GM19452 (cell line): ENCODE results near the gene RIN2.
"Not testable (repeated sequence)": the region's sequence is repeated elsewhere in the genome, so short reads cannot be mapped to it uniquely, and the experiment has no call there.

Source experiments
- ATAC-seq: cut with Tn5 transposase; IDR thresholded peaks from one replicate; pipeline ENCODE4 v1.9.1; 2021; ENCODE audit not compliant: unreplicated experiment

RIN2 gene

DNA sequence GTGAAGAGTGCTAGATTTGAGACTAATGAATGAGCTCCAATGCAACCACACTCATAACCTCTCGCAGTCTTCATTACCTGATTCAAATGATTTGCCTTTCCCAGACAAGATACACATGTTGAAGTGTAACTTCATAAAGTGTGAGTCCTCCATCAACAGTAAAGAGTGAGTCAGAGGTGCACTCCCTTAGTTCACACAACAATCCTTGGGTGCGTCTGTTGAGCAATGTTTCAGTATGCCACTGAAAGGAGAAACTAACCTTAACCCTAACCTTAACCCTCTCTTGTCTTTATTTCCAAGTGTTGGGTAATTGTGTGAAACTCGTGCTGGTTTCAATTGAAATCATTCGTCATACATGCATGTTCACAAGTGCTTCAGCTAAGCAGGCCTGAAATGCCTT lies 21.0 kb upstream of the RIN2 start:
- ATAC-seq: no peak

DNA sequence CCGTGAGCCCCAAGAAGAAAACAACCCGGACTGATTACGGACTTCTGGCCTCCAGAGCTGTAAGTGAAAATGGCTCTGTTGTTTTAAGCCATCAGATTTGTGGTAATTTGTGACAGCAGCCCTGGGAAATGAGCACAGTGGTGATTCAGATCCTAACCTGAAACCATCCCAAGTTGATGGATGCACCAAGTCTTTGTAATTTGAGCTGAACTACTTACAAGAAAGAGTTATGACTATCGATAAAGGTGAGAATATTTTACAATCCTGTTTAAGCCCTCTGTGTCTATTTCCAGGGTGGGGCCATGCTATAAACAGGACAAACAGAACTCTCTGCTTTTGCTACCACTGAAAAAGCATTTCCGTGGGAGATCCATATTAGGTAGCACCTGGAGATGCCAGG lies 19.1 kb upstream of the RIN2 start:
- ATAC-seq: no peak

DNA sequence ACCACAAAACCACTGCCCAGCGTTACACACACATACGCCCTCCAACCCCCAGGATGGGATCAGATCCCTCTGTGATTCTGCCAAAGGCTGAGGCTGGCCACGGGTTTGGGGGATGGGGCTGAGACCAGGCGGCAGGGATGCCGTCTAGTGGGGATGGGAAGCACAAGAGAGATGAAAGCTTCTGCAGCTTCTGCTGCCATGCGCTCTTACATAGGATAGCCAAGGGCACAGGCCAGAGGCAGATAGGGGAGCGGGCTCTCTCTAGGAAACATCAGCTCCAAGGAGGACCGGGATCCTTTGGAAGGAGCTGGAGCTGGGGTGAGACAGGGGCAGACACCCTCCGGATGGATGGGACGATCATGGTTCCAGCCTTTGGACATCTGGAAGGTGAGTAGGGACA lies 18.7 kb upstream of the RIN2 start:
- no peak for ATAC-seq

DNA sequence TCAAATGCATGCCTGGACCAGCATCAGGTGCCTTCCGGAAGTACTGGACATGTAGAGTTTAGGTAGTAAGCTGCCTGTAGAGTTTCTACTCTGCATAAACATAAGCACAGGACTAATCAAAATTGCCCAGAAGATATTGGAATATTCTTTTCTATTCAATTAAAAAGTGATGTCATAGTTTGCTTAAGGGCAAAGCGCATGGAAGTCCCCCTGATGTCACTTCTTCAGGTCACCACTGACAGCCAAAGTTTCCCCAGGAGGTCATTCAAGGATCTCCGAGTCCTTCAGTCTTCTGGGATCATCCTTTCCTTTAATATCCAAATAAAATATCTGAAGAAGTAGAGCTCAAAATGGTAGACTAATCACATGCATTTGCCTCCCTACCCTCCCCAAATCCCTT lies 17.5 kb upstream of the RIN2 start:
- ATAC-seq: no peak

DNA sequence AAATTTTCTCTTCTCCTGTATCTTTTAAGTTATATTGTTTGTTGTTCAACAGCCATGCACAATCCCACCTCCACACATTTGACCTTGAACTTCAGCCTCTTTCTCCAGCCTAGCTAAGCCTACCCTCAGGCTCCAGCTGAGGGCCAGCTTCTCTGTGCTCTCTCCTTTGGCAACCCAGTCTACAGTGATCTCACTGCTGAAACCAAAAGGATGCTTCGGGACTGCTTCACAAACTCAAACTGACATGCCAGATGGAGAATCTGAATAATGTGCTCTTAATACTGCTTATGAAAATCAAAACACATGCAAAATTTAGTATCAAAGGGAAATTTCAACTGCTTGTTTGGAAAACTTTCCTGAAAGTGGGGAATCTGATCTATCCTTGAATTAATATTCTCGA lies 16.1 kb upstream of the RIN2 start:
- no peak for ATAC-seq

DNA sequence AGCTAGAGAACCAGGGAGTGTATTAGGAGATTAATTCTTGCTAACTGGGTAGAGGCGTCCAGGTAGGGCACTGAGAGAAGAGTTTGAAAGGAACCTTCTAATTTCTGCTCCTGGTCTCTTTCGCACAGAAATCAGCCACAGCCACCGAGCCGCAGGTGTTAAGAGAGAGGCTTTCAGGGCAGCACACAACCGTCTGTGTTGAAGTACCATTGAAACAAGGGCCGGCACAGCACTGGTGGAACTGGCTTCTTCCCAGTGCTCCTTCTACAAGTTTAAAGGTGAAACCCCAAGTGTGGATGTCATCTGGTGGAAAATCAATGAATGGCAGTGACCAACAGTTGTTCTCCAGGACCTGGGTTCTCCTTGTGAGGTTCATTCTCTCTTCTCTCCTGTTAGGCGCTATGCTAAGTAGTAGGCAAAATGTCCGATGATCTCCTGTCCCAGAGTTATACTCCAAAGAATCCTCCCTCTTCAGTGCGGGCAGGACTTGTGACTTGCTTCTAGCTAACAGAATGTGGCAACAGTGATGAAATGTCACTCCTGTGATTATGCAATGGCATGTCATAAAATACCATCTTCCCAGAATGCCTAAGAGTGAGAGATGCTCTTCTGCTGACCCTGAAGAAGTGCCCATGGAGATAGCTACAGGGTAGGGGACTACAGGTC lies 15.0 kb upstream of the RIN2 start:
- ATAC-seq: no peak

DNA sequence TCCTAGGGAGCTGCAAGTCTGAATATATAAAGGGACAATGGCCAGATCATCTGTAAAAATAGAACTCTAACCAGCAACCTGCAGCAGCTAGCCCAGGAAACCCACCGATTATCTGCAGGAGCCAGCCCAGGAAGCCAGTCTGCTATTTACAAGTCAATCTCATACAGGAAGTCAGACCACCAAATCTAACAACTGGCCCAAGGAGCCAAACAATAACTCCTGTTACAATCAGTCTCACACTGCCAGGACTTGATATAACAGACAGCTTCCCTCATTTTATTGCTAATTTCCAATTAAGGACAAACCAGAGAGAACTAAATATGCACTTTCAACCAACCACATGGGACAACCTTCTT lies 14.4 kb upstream of the RIN2 start:
- no peak for ATAC-seq

DNA sequence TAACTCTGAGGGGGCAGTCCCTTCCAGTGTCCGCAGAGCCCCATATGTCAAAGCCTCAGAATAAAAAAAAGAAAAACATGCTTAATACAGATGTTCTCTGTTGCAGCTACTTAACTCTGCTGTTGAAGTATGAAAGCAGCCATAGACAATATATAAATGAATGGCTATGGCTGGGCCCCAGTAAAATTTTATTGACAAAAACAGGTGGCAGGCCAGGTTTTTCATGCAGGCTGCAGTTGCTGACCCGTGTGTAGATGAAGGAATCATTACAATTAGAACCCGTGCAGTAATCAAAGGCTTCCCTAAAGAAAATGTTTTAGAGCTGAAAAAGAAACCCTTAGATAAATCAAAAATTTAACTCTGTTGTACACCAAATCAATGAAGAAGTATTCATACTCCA lies 13.0 kb upstream of the RIN2 start:
- no peak for ATAC-seq

DNA sequence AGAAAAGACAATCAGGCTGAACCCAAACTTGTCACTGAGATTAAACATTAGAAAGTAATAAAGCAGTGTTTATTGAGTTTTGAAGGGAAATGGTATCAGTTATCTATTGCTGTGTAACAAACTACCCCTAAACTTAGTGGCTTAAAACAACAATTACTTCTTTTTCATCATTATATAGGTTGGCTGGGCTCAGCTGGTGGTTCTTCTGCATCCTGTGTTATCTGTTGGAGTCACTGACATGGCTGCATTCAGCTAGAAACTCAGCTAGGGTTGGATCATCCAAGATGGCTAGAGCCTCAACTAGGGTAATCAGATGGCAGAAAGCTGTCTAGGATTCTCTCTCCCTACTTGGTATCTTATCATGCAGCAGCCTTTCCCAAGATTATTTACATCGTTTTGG lies 12.5 kb upstream of the RIN2 start:
- ATAC-seq: no peak

DNA sequence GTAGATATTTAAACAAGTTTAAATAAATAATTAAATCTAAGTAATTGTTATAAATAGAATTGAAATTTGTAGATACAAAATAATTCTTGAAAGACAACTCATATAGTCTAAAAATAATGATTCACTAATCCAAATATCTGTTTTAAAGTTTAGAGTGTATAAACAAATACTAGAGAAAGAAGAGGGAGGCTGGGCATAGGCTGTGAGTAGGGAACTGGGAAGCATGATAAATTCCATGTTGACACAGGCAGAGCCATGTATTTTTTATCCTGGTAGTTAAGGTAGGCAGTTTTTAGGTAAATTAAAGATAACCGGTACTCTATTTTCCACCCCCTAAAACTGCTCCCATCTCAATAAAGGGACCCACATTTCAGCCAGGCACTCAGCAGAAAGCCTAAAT lies 11.7 kb upstream of the RIN2 start:
- ATAC-seq: no peak

DNA sequence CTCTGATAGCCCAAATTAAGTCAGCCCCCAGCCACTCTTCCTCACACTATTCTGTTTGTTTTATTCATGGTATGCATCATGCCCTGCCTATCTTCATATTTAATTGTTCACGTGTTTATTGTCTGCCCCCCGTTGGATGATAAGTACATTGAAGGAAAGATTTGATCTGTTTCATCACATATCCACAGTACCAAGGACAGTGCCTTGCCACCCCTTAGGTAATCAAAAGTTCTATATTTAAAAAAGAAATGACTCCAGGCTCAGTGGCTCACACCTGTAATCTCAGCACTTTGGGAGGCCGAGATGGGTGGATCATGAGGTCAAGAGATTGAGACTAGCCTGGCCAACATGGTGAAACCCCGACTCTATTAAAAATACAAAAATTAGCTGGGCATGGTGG lies 10.2 kb upstream of the RIN2 start:
- no peak for ATAC-seq

DNA sequence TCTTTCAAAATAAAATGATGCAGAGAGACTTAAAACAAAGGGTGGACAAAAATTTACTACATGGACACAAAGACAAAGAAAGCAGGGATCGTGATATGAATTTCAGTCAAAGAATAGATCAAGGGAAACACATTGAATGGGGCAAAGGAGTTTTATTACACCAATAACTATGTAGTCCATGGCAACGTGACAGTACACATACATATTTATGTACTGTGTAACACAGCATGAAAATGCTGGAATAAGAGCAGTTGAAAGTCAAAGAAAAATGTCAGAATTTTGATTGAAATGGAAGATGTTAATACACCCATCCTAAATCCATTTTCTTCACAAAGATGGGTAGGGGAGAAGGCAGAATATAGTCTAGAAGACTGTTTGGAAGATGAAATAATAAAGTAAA lies 9.4 kb upstream of the RIN2 start:
- ATAC-seq: no peak

DNA sequence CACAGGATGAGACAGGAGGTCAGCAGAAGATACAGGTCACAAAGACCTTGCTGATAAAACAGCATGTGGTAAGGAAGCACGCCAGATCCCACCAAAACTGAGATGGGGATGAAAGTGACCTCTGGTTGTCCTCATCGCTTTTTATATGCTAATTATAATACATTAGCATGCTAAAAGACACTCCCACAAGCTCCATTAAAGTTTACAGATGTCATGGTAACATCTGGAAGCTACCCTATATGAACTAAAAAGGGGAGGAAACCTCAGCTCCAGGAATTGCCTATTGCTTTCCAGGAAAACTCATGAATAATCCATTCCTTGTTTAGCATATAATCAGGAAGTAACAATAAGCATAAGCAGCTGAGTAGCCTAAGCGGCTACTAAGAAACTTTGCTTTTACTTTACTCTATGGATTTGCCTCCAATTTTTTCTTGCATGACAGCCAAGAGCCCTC lies 8.4 kb upstream of the RIN2 start:
- no peak for ATAC-seq

DNA sequence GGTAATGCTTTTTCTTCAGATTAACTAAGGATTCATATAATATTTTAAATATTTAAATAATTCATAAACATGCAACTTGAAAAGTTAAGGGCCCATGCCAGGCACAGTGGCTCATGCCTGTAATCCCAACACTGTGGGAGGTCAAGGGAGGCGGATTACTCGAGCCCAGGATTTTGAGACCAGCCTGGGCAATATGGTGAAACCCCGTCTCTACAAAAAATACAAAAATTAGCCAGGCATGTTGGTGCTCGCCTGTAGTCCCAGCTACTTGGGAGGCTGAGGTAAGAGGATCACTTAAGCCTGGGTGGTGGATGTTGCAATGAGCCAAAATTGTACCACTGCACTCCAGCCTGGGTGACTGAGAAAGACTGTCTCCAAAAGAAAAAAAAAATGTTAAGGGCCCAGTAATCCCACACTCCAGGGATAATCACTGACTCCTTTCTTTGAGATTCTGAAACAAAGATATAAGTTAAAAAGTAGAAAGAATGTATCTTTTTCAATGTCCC lies 7.9 kb upstream of the RIN2 start:
- no peak for ATAC-seq

DNA sequence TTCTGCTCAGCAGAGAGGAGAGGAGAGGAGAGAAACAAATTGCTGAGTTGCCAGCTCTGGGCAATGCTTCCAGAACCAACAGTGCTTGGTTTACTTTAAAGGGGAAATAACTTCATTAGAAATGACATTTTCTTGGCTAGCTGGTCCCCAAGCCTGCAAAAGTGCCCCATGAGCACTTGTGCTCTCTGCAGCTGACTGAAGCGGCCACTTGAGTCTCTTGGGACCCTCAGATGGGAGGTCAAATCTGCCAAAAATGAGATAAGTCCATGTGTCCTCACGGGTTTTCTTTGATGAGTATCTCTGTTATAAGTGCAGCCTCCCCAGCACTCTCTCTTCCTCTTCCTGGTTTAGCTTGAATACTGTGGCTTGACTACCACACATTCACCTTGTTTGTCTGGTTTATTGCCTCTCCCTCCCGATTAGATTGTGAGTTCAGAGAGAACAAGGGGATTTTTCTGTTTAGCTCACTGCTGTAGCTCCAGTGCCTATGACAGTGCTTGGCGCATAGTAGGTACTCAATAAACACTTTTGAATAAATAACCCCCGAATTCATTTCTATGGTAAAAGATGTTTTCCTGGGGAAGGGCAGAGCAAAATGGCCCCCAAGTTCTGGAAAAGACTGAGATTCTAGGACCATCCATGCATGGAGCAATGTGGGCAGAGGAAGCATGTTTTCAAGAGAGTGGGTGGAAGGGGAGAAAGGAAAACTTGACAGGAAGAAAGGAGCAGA lies 7.0 kb upstream of the RIN2 start:
- no peak for ATAC-seq

DNA sequence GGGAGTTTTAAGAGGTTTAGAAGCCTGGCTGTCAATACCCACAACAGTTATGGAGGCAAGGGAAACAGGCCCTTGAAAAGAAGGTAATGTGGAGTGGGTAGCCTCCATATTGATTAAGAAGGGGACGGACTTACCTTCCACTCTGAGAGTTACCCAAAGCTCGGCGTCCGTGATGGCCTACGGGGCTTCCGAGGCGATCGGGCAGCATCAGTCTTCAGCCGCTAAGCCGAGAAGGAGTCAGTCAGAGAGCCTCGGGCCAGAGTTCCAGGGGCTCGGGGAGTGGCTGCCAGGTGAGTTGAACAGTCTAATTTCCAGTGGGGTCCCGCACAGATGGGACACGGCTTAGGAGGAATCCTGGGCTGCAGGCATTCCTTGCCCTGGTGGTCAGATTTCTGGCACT lies 3.9 kb upstream of the RIN2 start:
- ATAC-seq: not testable (repeated sequence)

DNA sequence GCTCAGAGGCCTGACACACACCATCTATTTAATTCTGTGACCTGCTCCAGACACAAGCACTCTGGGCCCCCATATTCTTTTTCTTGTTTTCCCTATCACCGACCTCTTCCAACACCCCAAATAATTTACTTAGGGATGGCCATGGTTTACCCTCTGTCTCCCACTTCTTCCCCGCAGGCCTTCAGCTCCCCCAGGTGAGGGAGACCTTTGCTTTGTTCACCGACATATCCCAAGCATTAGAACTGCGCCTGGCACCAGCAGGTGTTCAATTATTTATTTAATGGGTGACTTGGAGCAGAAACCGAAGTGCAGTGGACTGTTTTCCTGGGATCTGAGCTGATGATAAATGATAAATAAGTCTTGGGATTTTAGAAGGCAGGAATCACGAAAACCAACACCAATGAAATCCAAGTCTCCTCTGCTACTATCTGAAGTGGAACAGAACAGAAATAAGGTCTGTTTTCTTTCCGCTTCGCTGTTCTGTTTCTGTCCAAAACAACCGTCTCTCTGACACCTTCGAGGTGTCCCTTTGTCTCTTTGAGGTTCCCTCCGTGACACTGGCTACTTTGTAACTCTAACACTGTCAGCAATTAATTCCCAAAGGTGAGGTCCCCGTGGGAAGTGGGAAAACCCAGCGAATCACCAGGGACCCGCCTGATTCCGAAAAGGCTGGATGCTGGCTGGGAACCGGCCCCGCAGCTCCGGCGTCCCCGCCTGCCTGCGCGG lies 1.1 kb upstream of the RIN2 start:
- ATAC-seq: no peak

DNA sequence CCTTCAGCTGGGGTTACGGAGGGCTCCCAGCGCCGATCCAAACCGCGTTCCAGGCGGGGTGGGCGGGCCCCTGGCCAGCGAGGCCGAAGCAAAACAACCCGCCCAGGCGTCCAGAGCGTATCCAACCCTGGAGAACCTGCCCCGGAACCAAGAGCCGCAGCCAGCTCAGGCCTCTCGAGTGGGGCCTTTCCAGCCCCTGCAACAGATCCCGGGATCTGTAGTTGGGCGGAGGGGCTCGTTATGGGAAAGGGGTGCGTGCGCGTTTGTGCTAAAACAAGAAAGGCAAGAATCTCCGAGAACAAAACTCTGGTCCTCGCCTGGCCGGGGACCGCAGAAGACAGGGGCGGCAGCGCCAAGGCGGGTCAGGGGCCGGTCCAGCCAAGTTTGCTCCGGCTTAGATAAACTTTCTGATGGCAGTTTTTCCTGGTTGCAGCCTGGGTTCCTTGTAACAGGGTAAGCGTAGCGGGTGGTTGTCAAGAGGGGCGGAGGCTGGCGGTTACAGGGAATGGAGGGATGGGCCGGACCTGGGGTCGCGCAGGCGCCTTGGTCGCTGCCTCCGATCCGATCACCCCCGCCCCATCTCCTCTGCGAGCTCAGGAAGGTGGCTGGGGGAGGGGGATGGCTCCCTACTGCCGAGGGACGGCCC lies 448 bp upstream of the RIN2 start:
- ATAC-seq: no peak

DNA sequence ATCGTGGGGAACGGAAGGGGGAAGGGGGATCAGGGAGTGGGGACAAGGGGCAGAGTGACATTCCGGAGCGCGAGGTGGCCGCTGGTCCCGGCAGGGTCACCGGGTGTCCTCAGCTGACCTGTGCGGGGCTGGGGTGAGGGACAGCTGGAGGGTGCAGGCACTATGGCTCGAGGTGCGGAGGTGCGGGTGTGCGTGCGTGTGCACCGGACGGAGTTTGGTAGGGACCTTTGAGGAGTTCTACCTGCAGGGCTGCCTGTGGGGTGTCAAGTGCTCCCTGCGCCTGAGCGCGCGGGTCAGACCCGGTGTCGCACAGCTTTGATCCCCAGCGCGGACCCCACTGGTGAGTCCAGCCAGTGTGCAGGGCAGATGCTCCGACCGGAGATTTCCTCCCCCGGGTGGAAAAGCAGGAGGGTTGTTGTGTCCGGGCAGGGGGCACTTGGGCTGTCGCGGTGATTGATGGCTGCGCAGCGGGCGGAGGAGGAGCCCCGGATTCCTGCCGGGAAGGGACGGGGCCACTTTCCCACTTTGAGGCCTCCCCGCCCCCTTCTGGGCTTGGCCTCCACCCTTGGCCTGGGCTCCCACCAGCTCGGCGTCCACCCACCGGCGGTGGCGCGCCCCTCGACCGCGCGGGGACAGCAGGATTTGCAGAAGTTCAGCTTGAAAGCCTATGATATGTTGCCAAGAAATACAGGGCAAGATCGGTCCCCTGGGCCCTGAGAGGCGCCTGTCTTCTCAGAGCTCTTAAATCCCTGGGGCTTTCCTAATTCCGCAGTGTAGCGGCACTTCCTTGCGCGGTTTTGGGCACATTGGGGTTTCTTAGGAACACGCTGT lies 658 bp downstream of the RIN2 start:
- ATAC-seq: no peak

DNA sequence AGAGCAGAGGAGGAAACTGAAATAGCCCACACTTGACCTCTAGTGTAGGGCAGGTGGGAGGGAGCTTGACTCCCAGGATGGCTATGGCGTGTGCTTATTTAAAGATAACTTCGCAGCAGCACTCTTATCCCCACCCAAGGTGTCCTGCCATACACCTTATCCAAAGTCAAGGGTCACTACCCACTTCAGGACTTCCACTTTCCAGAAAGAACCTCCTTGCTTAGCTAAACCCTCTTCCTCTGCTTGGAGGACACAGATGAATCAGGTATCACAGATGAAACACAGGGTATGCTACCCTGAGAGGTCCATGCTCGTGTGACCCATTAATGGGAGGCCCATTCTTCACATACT lies 2.3 kb downstream of the RIN2 start:
- no peak for ATAC-seq

DNA sequence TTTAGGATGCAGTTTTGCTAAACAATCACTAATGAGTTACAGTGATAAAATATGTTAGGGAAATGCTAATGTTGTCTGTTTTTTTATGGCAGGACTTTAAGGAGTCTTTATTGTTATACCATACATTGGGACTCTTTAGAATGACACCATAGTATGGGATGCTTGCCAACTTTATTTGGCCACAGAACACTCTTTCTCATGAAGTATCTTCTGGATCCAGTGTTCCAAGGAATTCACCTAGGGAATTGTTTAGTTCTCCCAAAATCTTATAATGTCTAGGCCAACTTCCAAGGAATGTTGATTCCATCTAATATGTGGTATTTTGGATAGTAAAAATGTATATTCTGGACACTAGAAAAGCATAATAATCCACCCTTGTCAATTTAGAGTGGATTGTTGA lies 3.3 kb downstream of the RIN2 start:
- no peak for ATAC-seq
